Hepatocyte (in vitro differentiated cells): ENCODE data around the gene EHMT2.

ENCODE experiments used
- CTCF ChIP-seq: fragments of 200-600 bp; sonication (generic); IDR thresholded peaks from 2 replicates; pipeline ENCODE4 v1.5.1; 2016; ENCODE audit warnings: antibody characterized with exemption, mild to moderate bottlenecking; ENCODE audit not compliant: poor library complexity
- EZH2 ChIP-seq: fragments of 200-600 bp; sonication (generic); IDR thresholded peaks from 2 replicates; pipeline ENCODE4 v1.6.1; 2016; ENCODE audit warnings: antibody characterized with exemption, mild to moderate bottlenecking, borderline replicate concordance
- EZH2phosphoT487 ChIP-seq: fragments of 200-600 bp; sonication (generic); IDR thresholded peaks from one replicate; pipeline ENCODE4 v1.6.1; 2018; ENCODE audit warnings: antibody characterized with exemption, mild to moderate bottlenecking, low read depth, moderate library complexity; ENCODE audit not compliant: unreplicated experiment, severe bottlenecking

GRCh38 chr6:31887173-31888007 is 10.1 kb downstream of the EHMT2 start:
- TF ChIP-seq CTCF (no peak), EZH2 (no peak), EZH2phosphoT487 (no peak)
